GM12892 (cell line): ENCODE measurements around the gene KCNIP1.

Experiments used
- DNase-seq: peaks from one replicate; pipeline ENCODE4 v3.0.0; 2011; ENCODE audit not compliant: insufficient read length
- FAIRE-seq: peaks from 2 replicates; lab custom pipeline; 2011; peaks lifted over from hg19 to GRCh38; lab: Jason Lieb, UNC
- POLR2A ChIP-seq: IDR thresholded peaks from 2 replicates; pipeline ENCODE4 v1.6.1; 2011; ENCODE audit warnings: low read depth, low read length, control low read depth
- POLR2AphosphoS5 ChIP-seq: IDR thresholded peaks from 2 replicates; pipeline ENCODE4 v1.6.1; 2011; ENCODE audit warnings: low read depth, low read length, control low read depth
- TAF1 ChIP-seq: IDR thresholded peaks from 2 replicates; pipeline ENCODE4 v1.6.1; 2011; ENCODE audit warnings: low read depth, mild to moderate bottlenecking, control low read depth, low read length, borderline replicate concordance

The KCNIP1 gene

DNA sequence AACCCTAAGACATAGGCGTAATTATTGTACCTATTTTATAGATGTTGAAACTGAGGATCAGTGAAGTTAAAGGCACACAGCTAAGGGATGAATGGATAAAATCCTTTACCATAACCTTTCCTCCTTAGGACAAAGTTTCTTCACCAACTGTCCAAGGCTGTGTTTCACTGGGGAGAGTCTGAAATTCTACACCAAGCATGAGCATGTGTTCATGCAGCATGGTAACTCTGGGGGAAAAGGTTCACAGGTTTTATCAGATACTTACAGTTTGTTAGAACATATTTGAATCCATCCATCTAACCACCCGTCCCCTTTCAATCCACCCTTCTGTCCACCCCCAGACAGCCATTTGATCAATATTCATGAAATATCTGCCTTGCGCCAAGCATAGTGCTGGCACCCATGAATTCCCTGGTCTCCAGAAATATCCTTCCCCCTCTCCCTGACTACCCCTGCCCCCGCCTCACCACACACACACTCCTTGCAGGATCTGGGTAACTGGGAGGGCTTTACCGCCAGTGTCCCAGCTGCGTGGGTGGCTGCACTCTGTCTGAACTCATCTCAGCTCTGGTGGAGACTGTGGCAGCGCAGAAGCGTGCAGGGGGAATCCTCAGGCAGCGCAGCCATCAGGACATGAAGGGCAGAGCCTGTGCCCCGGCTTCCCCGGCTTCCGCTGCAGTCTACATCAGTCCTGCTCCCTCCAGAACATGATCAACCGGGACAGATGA is 6.3 kb upstream of the KCNIP1 start:
- TF ChIP-seq TAF1 (no peak), POLR2A (no peak), POLR2AphosphoS5 (no peak)
- FAIRE-seq (no peak), DNase-seq (no peak)

- FAIRE-seq (no peak), DNase-seq (no peak)
- TF ChIP-seq POLR2A (no peak), TAF1 (no peak), POLR2AphosphoS5 (no peak)
Observed at GRCh38 chr5:170498811-170499351, 4.9 kb upstream of the KCNIP1 start.

DNA sequence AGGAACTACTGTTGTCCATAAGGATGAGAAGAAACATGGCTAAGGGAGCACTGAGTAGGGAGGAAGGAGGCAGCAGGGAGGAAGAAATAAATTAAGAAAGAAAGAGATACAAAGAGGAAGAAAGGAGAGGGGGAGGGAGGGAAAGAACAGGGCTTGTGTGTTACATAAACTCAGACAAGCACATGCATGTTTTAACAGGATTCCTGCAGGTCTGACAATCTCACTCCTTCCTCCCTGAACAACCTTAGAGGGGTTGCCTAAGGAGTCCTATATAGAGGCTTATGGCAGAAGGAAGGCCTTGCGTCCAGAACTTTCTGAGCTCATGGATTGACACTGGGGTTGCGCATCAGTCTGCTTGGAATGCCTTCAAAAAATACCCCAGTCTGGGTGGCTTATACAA is 4.2 kb upstream of the KCNIP1 start:
- DNase-seq = no peak
- TF ChIP-seq TAF1 = no peak
- no peak for TF ChIP-seq POLR2A
- TF ChIP-seq POLR2AphosphoS5 = no peak
- no peak for FAIRE-seq

DNA sequence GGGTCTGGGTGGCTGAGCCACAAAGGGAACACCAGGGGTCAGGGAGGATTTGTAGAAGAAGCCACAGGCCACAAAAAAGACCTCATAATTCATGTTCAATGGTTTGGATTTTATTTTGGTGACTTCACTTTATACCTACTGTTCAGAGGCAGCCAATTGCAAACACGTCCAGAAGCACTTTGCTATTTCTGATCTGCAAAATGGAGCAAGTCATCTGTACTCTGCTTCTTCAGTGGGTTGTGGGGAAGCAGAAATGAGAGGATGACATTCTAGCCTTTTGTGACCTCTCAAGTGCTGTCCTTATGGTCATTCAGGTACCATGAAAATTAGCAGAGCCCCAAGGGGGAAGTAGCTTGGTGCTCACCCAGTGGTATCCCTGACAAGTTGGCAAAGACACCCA is 2.5 kb upstream of the KCNIP1 start:
- no peak for DNase-seq
- FAIRE-seq = no peak
- TF ChIP-seq POLR2AphosphoS5 = no peak
- TF ChIP-seq TAF1 = no peak
- TF ChIP-seq POLR2A = no peak

- no peak for TF ChIP-seq POLR2AphosphoS5
- FAIRE-seq (no peak), DNase-seq (no peak)
Observed at GRCh38 chr5:170501931-170502330, 1.9 kb upstream of the KCNIP1 start.

- DNase-seq (no peak), FAIRE-seq (no peak)
- TF ChIP-seq POLR2A (no peak), POLR2AphosphoS5 (no peak), TAF1 (no peak)
Observed at GRCh38 chr5:170504616-170505266, 921 bp downstream of the KCNIP1 start.

GRCh38 chr5:170508036-170508435 is 4.2 kb downstream of the KCNIP1 start:
- DNase-seq = no peak
- no peak for FAIRE-seq
- TF ChIP-seq TAF1 (no peak), POLR2A (no peak), POLR2AphosphoS5 (no peak)

GRCh38 chr5:170508660-170509347 is 5.0 kb downstream of the KCNIP1 start:
- no peak for TF ChIP-seq POLR2AphosphoS5
- TF ChIP-seq POLR2A = no peak
- TF ChIP-seq TAF1 = no peak
- FAIRE-seq = no peak
- no peak for DNase-seq

DNA sequence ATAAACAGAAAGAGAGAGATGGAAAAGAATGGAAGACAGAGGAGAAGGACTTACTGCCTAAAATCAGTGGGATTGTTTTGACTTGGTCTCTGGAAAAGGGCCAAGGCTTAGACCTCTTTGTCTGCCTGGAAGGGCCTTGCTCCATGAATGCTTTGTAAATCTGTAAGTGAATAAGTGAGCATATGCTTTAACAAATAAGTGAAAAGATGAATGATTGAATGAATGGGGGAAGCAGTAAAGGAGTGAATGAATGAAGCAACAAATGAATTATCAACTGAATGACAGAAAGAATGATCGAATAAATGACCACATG is 5.5 kb downstream of the KCNIP1 start:
- FAIRE-seq (no peak), DNase-seq (no peak)
- TF ChIP-seq POLR2AphosphoS5 (no peak), POLR2A (no peak), TAF1 (no peak)

DNA sequence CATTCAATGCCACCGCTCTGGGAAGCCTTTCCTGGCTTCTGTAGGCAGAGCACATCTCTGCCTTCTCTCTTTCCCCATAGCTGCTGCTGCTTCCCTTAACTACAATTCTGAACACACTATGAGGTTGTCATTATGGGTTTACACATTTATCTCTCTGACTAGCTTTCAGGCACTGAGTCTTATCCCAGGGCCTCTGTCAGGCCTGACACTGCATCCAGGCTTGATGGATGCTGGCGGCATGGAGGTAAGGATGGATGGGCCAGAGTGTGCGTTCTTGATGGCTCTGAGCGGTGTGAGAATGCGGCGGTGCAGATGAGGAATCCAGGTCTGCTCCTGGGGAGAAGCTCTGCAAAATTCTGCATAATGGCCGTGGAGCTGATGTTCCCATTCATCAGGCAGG is 6.3 kb downstream of the KCNIP1 start:
- no peak for DNase-seq
- TF ChIP-seq POLR2A (no peak), POLR2AphosphoS5 (no peak), TAF1 (no peak)
- FAIRE-seq = no peak

DNA sequence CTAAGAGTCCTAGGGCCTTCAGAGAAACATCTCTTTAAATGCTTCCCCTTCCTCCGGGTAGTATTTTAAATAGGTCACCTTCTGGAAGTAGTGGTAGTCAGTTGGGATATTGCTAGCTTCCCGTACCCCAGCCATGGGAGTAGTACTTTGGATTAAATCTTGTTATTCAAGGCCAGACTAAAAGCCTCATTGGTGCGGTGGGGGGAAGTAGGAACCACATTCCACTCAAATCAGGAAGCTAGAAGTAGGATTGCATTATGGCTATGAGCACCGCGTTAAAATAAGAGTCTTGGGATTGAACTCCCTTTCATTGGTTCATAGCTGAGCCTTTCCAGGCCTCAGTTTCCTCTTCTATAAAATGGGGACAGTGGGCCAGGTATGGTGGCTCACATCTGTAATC is 6.7 kb downstream of the KCNIP1 start:
- DNase-seq (no peak), FAIRE-seq (no peak)
- TF ChIP-seq POLR2A = no peak
- no peak for TF ChIP-seq POLR2AphosphoS5
- no peak for TF ChIP-seq TAF1

DNA sequence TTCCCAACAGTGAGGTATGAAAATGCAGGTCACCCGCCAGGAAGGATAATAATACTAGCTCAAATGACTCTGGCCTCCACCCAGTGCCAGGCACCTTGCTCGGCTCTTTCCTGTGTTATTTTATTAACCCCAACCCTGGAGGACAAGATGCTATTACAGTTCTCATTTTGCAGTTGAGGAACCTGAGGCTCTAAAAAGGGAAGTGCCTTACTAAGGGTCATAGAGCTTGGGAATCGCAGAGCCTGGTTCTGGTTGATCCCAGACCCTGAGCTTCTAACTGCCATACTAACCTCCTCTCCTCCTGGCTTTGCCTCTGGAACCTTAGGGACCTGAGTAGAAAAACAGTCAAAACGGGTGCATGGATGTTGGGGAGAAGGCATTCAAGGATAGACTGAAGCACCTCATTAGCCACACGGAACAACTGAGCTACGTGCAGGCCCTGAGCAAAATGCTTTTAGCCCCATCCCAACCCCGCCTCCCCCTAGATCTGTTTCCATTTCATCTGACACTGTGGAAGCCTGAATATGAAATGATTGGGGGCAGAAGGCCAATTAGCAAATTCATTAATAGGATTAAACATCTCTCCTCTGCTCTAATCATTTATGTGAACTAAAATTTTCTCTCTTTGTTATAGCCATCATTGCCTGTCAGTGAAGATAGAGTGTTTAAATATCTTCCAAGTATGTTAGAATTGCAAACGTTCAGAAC is 7.9 kb downstream of the KCNIP1 start:
- DNase-seq = no peak
- no peak for FAIRE-seq
- TF ChIP-seq POLR2A = no peak
- TF ChIP-seq TAF1 = no peak
- no peak for TF ChIP-seq POLR2AphosphoS5
